ENCODE data around the gene TMEM59.

GRCh38 chr1:54099061-54099610 is 46.1 kb upstream of the TMEM59 start:
- no peak for TF ChIP-seq CTCF (IDR thresholded peaks at IDR 0.05)
- TF ChIP-seq EZH2 (IDR thresholded peaks at IDR 0.05; ENCODE audit: borderline replicate concordance, insufficient read depth, low read depth, low read length, poor library complexity, severe bottlenecking): no peak

Measured in B cell (primary cell).